VCaP (cell line): ENCODE measurements around the gene ETV7.

Experiments used
- H3K27ac ChIP-seq: fragments of 450-650 bp; 2 replicates; pipeline ENCODE4 v1.5.1; 2017
- CTCF ChIP-seq: fragments of 450-650 bp; conservative IDR thresholded peaks from 2 replicates; pipeline ENCODE4 v1.5.1; 2017; ENCODE audit warnings: mild to moderate bottlenecking, moderate library complexity

Gene ETV7

GRCh38 chr6:36317623-36318022, 69.8 kb downstream of the ETV7 start:
- no peak for TF ChIP-seq CTCF
- H3K27ac ChIP-seq: no peak overlapping the region
